Measurements from ENCODE around the gene MEI4.
"Not testable (repeated sequence)": the region's sequence is repeated elsewhere in the genome, so short reads cannot be mapped to it uniquely, and the experiment has no call there.

Gene MEI4

DNA sequence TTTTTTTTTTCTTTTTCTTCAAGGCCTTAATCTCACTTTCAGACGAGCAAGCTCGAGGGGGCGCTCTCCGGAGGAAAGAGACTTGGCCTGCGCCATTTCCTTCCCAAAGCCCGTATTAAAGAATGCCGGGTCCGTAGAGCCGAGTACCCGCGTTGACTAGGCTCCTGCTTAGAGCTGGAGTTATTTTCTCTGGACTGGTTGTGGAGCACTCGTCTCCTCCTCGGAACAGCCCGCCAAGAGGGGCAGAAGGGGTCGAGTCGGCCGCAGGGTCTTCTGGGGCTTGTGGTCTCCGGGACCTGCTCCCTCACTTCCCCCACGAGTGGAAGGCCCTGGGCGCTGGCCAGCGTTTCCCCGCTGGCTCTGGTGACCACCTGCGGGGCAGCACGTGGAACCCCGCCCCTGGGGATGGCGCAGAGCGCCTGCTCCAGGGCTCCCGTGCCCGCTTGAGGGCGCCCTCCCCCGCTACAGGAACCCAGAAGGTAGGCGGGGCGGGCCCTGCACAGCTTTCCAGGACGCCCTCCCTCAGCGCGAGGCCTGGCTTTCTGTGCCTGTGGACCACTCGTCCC is 2.7 kb upstream of the MEI4 start:
- TF ChIP-seq, protein P1, sequence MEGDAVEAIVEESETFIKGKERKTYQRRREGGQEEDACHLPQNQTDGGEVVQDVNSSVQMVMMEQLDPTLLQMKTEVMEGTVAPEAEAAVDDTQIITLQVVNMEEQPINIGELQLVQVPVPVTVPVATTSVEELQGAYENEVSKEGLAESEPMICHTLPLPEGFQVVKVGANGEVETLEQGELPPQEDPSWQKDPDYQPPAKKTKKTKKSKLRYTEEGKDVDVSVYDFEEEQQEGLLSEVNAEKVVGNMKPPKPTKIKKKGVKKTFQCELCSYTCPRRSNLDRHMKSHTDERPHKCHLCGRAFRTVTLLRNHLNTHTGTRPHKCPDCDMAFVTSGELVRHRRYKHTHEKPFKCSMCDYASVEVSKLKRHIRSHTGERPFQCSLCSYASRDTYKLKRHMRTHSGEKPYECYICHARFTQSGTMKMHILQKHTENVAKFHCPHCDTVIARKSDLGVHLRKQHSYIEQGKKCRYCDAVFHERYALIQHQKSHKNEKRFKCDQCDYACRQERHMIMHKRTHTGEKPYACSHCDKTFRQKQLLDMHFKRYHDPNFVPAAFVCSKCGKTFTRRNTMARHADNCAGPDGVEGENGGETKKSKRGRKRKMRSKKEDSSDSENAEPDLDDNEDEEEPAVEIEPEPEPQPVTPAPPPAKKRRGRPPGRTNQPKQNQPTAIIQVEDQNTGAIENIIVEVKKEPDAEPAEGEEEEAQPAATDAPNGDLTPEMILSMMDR (IDR thresholded peaks at IDR 0.05; ENCODE audit: borderline replicate concordance, extremely low read depth, low read length, poor library complexity, severe bottlenecking): no peak
- no peak for TF ChIP-seq EZH2 (IDR thresholded peaks at IDR 0.05; ENCODE audit: borderline replicate concordance, low read depth, low read length, severe bottlenecking)
- Histone ChIP-seq H3K4me3 (ENCODE audit: low read depth in 1 of 2, low read length in 2 of 2) (no peak overlapping the region), H2AFZ (ENCODE audit: low read depth, low read length) (no peak overlapping the region), H4K20me1 (ENCODE audit: insufficient read depth, low read length) (no peaks in the 10 kb centered on the region), H3K9ac (ENCODE audit: low read depth, low read length) (no peak overlapping the region), H3K4me1 (ENCODE audit: insufficient read depth, low read length) (no peaks in the 10 kb centered on the region), H3K27me3 (ENCODE audit: insufficient read depth, low read length, poor library complexity) (no peaks in the 10 kb centered on the region), H3K27ac (ENCODE audit: low read length) (no peak overlapping the region), H3K9me3 (ENCODE audit: insufficient read depth, low read length, severe bottlenecking) (no peaks in the 10 kb centered on the region), H3K4me2 (ENCODE audit: insufficient read depth, low read length) (no peak overlapping the region), H3K36me3 (ENCODE audit: insufficient read depth, low read length) (no peaks in the 10 kb centered on the region), H3K79me2 (ENCODE audit: insufficient read depth, low read length) (no peaks in the 10 kb centered on the region)
- ATAC-seq (ENCODE audit: insufficient read depth, low read depth) (no peak), DNase-seq (no peak)

DNA sequence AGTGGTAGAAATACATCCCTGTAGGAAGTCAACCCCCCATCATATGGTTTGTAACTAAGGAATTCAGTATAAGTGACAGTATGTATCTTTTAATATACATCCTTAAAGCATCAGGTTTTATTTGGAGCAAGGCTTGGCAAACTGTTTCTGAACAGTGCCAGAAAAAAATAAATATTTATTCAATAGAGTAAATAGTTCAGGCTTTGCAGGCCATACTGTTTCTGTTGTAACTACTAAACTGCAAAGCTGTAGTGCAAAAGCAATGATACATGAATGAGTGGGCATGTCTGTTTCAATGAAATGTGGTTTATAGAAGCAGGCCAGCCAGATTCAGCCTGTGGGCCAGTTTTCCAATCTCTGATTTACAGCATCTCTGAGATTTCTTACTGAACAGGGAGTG is 977 bp downstream of the MEI4 start:
- ATAC-seq (ENCODE audit: insufficient read depth, low read depth) (no peak), DNase-seq (no peak)
- no peak overlapping the region for H3K4me2 ChIP-seq (ENCODE audit: insufficient read depth, low read length)
- no peak overlapping the region for H3K4me3 ChIP-seq (ENCODE audit: low read depth in 1 of 2, low read length in 2 of 2)
- no peaks in the 10 kb centered on the region for H3K9me3 ChIP-seq (ENCODE audit: insufficient read depth, low read length, severe bottlenecking)
- H3K36me3 ChIP-seq (ENCODE audit: insufficient read depth, low read length): no peaks in the 10 kb centered on the region
- TF ChIP-seq EZH2 (IDR thresholded peaks at IDR 0.05; ENCODE audit: borderline replicate concordance, low read depth, low read length, severe bottlenecking): no peak
- TF ChIP-seq, protein P1 (IDR thresholded peaks at IDR 0.05; ENCODE audit: borderline replicate concordance, extremely low read depth, low read length, poor library complexity, severe bottlenecking): no peak
- H3K4me1 ChIP-seq (ENCODE audit: insufficient read depth, low read length): no peaks in the 10 kb centered on the region
- no peaks in the 10 kb centered on the region for H4K20me1 ChIP-seq (ENCODE audit: insufficient read depth, low read length)
- H2AFZ ChIP-seq (ENCODE audit: low read depth, low read length): no peak overlapping the region
- no peaks in the 10 kb centered on the region for H3K79me2 ChIP-seq (ENCODE audit: insufficient read depth, low read length)
- H3K9ac ChIP-seq (ENCODE audit: low read depth, low read length): no peak overlapping the region
- H3K27ac ChIP-seq (ENCODE audit: low read length): no peak overlapping the region
- no peaks in the 10 kb centered on the region for H3K27me3 ChIP-seq (ENCODE audit: insufficient read depth, low read length, poor library complexity)

DNA sequence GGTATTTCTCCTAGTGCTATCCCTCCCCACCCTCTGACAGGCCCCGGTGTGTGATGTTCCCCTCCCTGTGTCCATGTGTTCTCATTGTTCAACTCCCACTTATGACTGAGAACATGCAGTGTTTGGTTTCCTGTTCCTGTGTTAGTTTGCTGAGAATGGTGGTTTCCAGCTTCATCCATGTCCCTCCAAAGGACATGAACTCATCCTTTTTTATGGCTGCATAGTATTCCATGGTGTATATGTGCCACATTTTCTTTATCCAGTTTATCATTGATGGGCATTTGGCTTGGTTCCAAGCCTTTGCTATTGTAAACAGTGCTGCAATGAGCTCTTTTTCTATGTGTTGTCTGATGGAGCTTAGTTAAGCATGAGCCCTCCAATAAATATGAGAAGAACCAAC is 2.2 kb downstream of the MEI4 start:
- not testable (repeated sequence) for H3K4me3 ChIP-seq (ENCODE audit: low read depth in 1 of 2, low read length in 2 of 2); H3K9me3 ChIP-seq (ENCODE audit: insufficient read depth, low read length, severe bottlenecking); H3K4me1 ChIP-seq (ENCODE audit: insufficient read depth, low read length); H3K79me2 ChIP-seq (ENCODE audit: insufficient read depth, low read length); H3K27me3 ChIP-seq (ENCODE audit: insufficient read depth, low read length, poor library complexity); DNase-seq; ATAC-seq (ENCODE audit: insufficient read depth, low read depth); H3K36me3 ChIP-seq (ENCODE audit: insufficient read depth, low read length); H3K4me2 ChIP-seq (ENCODE audit: insufficient read depth, low read length); H4K20me1 ChIP-seq (ENCODE audit: insufficient read depth, low read length); H3K27ac ChIP-seq (ENCODE audit: low read length); H2AFZ ChIP-seq (ENCODE audit: low read depth, low read length); H3K9ac ChIP-seq (ENCODE audit: low read depth, low read length)

DNA sequence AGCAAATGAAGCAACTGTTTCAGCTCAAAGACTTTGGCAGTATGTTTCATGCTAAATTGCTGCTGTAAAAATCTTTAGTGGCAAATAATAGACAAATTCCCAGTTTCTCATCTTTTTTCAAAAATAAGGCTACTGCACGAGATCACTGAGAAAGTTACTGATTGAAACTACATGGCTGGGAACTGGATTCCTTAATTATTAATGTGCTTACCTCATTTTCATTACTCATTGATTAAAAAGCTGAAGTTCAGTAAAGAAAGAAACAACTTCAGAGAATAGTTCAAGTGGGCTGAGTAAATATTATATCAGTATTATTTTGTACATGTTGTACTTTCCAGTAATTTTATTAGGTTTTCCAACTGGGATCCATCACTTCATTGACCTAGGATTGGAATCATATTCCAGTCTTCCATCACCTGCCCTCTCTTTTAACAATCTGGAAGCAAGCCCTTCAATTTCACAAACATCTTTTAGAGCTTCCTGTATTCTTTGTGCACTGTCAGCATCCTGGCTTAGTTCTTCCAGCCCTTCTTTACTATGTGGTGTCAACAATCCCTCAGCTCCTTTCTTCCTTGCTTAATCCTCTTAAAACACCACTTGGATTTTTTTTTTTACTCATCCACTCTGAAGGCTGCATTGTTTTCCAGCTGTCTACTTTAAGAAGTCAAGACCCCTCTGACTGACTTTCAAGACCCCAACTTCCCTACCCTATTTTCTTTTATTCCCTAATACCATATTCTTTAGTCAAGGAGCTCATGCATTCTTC is 4.3 kb downstream of the MEI4 start:
- Histone ChIP-seq H3K27me3 (ENCODE audit: insufficient read depth, low read length, poor library complexity) (no peaks in the 10 kb centered on the region), H3K4me1 (ENCODE audit: insufficient read depth, low read length) (no peaks in the 10 kb centered on the region), H3K4me3 (ENCODE audit: low read depth in 1 of 2, low read length in 2 of 2) (no peak overlapping the region), H4K20me1 (ENCODE audit: insufficient read depth, low read length) (no peaks in the 10 kb centered on the region), H3K79me2 (ENCODE audit: insufficient read depth, low read length) (no peaks in the 10 kb centered on the region), H3K4me2 (ENCODE audit: insufficient read depth, low read length) (no peak overlapping the region), H3K36me3 (ENCODE audit: insufficient read depth, low read length) (no peaks in the 10 kb centered on the region), H2AFZ (ENCODE audit: low read depth, low read length) (no peak overlapping the region), H3K9ac (ENCODE audit: low read depth, low read length) (no peak overlapping the region), H3K27ac (ENCODE audit: low read length) (no peak overlapping the region), H3K9me3 (ENCODE audit: insufficient read depth, low read length, severe bottlenecking) (no peaks in the 10 kb centered on the region)
- ATAC-seq (ENCODE audit: insufficient read depth, low read depth): no peak
- no peak for DNase-seq
- TF ChIP-seq EZH2 (IDR thresholded peaks at IDR 0.05; ENCODE audit: borderline replicate concordance, low read depth, low read length, severe bottlenecking): no peak
- TF ChIP-seq, protein P1 (IDR thresholded peaks at IDR 0.05; ENCODE audit: borderline replicate concordance, extremely low read depth, low read length, poor library complexity, severe bottlenecking): no peak
